GM18517 (cell line): Measurements from ENCODE around the gene CPLANE2.
"Not testable (repeated sequence)": the region's sequence is repeated elsewhere in the genome, so short reads cannot be mapped to it uniquely, and the experiment has no call there.

Source experiments
- ATAC-seq: cut with Tn5 transposase; IDR thresholded peaks from one replicate; pipeline ENCODE4 v1.9.1; 2021; ENCODE audit warnings: mild to moderate bottlenecking, moderate library complexity; ENCODE audit not compliant: unreplicated experiment

The CPLANE2 gene

GRCh38 chr1:16231331-16232315 lies 5.4 kb downstream of the CPLANE2 start:
- no peak for ATAC-seq

- no peak for ATAC-seq
Observed at GRCh38 chr1:16230744-16231143, 6.2 kb downstream of the CPLANE2 start.

- no peak for ATAC-seq
Observed at GRCh38 chr1:16229976-16230740, 6.8 kb downstream of the CPLANE2 start.

GRCh38 chr1:16226490-16227179 lies 10.3 kb downstream of the CPLANE2 start:
- no peak for ATAC-seq

GRCh38 chr1:16226129-16226489 lies 10.9 kb downstream of the CPLANE2 start:
- ATAC-seq = no peak

- ATAC-seq = no peak
Observed at GRCh38 chr1:16224472-16224871, 12.5 kb downstream of the CPLANE2 start.

- ATAC-seq = not testable (repeated sequence)
Observed at GRCh38 chr1:16222716-16223115, 14.3 kb downstream of the CPLANE2 start.

GRCh38 chr1:16221499-16221898 lies 15.5 kb downstream of the CPLANE2 start:
- no peak for ATAC-seq

- no peak for ATAC-seq
Observed at GRCh38 chr1:16219968-16220500, 16.9 kb downstream of the CPLANE2 start.

GRCh38 chr1:16218674-16219071 lies 18.3 kb downstream of the CPLANE2 start:
- no peak for ATAC-seq

GRCh38 chr1:16218014-16218673 lies 18.8 kb downstream of the CPLANE2 start:
- ATAC-seq = no peak

- peak; percentile 85 for ATAC-seq
Observed at GRCh38 chr1:16217061-16217785, 19.8 kb downstream of the CPLANE2 start.

GRCh38 chr1:16215882-16216753 lies 20.9 kb downstream of the CPLANE2 start:
- no peak for ATAC-seq

- ATAC-seq = not testable (repeated sequence)
Observed at GRCh38 chr1:16215240-16215639, 21.7 kb downstream of the CPLANE2 start.

GRCh38 chr1:16213544-16213943 lies 23.4 kb downstream of the CPLANE2 start:
- ATAC-seq = not testable (repeated sequence)

- ATAC-seq = no peak
Observed at GRCh38 chr1:16213013-16213412, 24.0 kb downstream of the CPLANE2 start.

- no peak for ATAC-seq
Observed at GRCh38 chr1:16212251-16212961, 24.6 kb downstream of the CPLANE2 start, which contains the start of gene ARHGEF19. TSS of gene ARHGEF19 (minus strand) at chr1:16212652. CDS start at chr1:16209054, 3,598 bp downstream.

GRCh38 chr1:16211824-16212223 lies 25.2 kb downstream of the CPLANE2 start:
- no peak for ATAC-seq
